GM23338 (cell line): Measurements from ENCODE around the gene GPR78. TPM values are rescaled to one million over a fixed set of nuclear protein-coding genes. Genes with fewer than 3 reads are reported as not detected.

ENCODE experiments used
- ATAC-seq: fragments of 200-7000 bp; cut with Tn5 transposase; 3 replicates; pipeline ENCODE4 v1.9.1; 2020
- DNase-seq: peaks from one replicate; pipeline ENCODE4 v3.0.0-alpha.2; 2015; ENCODE audit warnings: low spot score
- H2AFZ ChIP-seq: fragments of 200-600 bp; sonication (generic); 2 replicates; pipeline ENCODE4 v1.8.0; 2016; ENCODE audit warnings: antibody characterized with exemption, mild to moderate bottlenecking, moderate library complexity
- H3F3A ChIP-seq: fragments of 200-600 bp; sonication (generic); replicated peaks from 2 replicates; pipeline ENCODE4 v1.8.0; 2017; ENCODE audit warnings: antibody characterized with exemption, mixed run types, low read depth
- H3K27ac ChIP-seq: fragments of 200-600 bp; sonication (generic); 2 replicates; pipeline ENCODE4 v1.6.1; 2016; ENCODE audit warnings: low read depth
- H3K27me3 ChIP-seq: fragments of 200-600 bp; sonication (generic); 2 replicates; pipeline ENCODE4 v1.8.0; 2016; ENCODE audit warnings: mild to moderate bottlenecking, mixed run types, moderate library complexity; ENCODE audit not compliant: insufficient read depth
- H3K36me3 ChIP-seq: fragments of 200-600 bp; sonication (generic); 2 replicates; pipeline ENCODE4 v1.8.0; 2016; ENCODE audit warnings: mild to moderate bottlenecking; ENCODE audit not compliant: insufficient read depth
- H3K4me1 ChIP-seq: fragments of 200-600 bp; sonication (generic); 2 replicates; pipeline ENCODE4 v1.8.0; 2016; ENCODE audit warnings: mild to moderate bottlenecking, moderate library complexity; ENCODE audit not compliant: insufficient read depth
- H3K4me2 ChIP-seq: fragments of 200-600 bp; sonication (generic); 2 replicates; pipeline ENCODE4 v1.7.1; 2017; ENCODE audit warnings: mixed run types
- H3K4me3 ChIP-seq: fragments of 200-600 bp; sonication (generic); 2 replicates; pipeline ENCODE4 v1.6.1; 2016; ENCODE audit warnings: mixed run types
- H3K79me2 ChIP-seq: fragments of 200-600 bp; sonication (generic); replicated peaks from 2 replicates; pipeline ENCODE4 v1.8.0; 2017; ENCODE audit warnings: mild to moderate bottlenecking; ENCODE audit not compliant: insufficient read depth
- H3K9me2 ChIP-seq: fragments of 200-600 bp; sonication (generic); 2 replicates; pipeline ENCODE4 v1.8.0; 2017; ENCODE audit not compliant: insufficient read depth
- H4K20me1 ChIP-seq: fragments of 200-600 bp; sonication (generic); replicated peaks from 2 replicates; pipeline ENCODE4 v1.8.0; 2017; ENCODE audit warnings: mild to moderate bottlenecking; ENCODE audit not compliant: insufficient read depth
- H3K27ac Mint-ChIP-seq: 2 replicates; pipeline ENCODE4 v1.8.0; 2020; ENCODE audit warnings: inconsistent platforms, mild to moderate bottlenecking, moderate library complexity, mixed read lengths
- H3K27me3 Mint-ChIP-seq: 3 replicates; pipeline ENCODE4 v1.8.0; 2022; ENCODE audit warnings: low read depth, mild to moderate bottlenecking, moderate library complexity, mixed read lengths, inconsistent platforms; ENCODE audit not compliant: insufficient read depth, poor library complexity
- H3K36me3 Mint-ChIP-seq: 3 replicates; pipeline ENCODE4 v1.8.0; 2021; ENCODE audit warnings: low read depth, mild to moderate bottlenecking, inconsistent platforms, moderate library complexity, mixed read lengths
- H3K4me1 Mint-ChIP-seq: 3 replicates; pipeline ENCODE4 v1.8.0; 2020; ENCODE audit warnings: mild to moderate bottlenecking, inconsistent platforms, mixed read lengths
- H3K4me3 Mint-ChIP-seq: 3 replicates; pipeline ENCODE4 v1.8.0; 2021; ENCODE audit warnings: moderate library complexity, mild to moderate bottlenecking, inconsistent platforms, mixed read lengths
- H3K9me3 Mint-ChIP-seq: 3 replicates; pipeline ENCODE4 v1.8.0; 2020; ENCODE audit warnings: moderate library complexity, mild to moderate bottlenecking, inconsistent platforms, mixed read lengths
- CREB1 ChIP-seq: fragments of 250-450 bp; sonication (Bioruptor Pico); IDR thresholded peaks from 2 replicates; pipeline ENCODE4 v1.5.0; 2020; ENCODE audit warnings: low read depth, mild to moderate bottlenecking, moderate library complexity
- EZH2 ChIP-seq: fragments of 200-600 bp; sonication (generic); IDR thresholded peaks from one replicate; pipeline ENCODE4 v1.8.0; 2017; ENCODE audit warnings: antibody characterized with exemption, mild to moderate bottlenecking, low read depth; ENCODE audit not compliant: unreplicated experiment
- JUNB ChIP-seq: IDR thresholded peaks from one replicate; pipeline ENCODE4 v1.6.1; 2016; ENCODE audit warnings: antibody characterized with exemption; ENCODE audit not compliant: unreplicated experiment
- NANOG ChIP-seq: IDR thresholded peaks from 2 replicates; pipeline ENCODE4 v1.6.1; 2016; ENCODE audit warnings: antibody characterized with exemption, borderline replicate concordance
- STAT1 ChIP-seq: IDR thresholded peaks from one replicate; pipeline ENCODE4 v1.6.1; 2016; ENCODE audit warnings: antibody characterized with exemption; ENCODE audit not compliant: unreplicated experiment
- ZNF114 ChIP-seq: fragments of 250-450 bp; sonication (Bioruptor Pico); IDR thresholded peaks from 2 replicates; pipeline ENCODE4 v1.5.0; 2020; ENCODE audit warnings: mild to moderate bottlenecking, moderate library complexity
- ZNF462 ChIP-seq: fragments of 250-450 bp; sonication (Bioruptor Pico); IDR thresholded peaks from 2 replicates; pipeline ENCODE4 v1.5.0; 2020; ENCODE audit warnings: mild to moderate bottlenecking, moderate library complexity
- polyA plus RNA-seq: library from polyadenylated mRNA; unstranded; fragments of >200 nt; fragmentation: Nextera tagmentation; extraction: Ambion mirVana; gene quantifications from 2 replicates; pipeline ENCODE4 v1.2.1, GENCODE V29; 2016
- total RNA-seq: library from RNA; depleted of rRNA; stranded (reverse); fragments of >200 nt; shearing (Covaris generic); gene quantifications from 2 replicates; pipeline ENCODE4 v1.2.3, GENCODE V29; 2014

Gene GPR78
- total and polyA plus RNA-seq, 2 experiments from 2014 or later, result 0.82 to 2.7 TPM

- Histone ChIP-seq H3K27ac (no peak overlapping the region), H3K9me2 (0 out of 2 replicates have a peak, but pooled peaks cover 5% of the 10 kb centered on the region), H3K36me3 (no peaks in the 10 kb centered on the region; the same call in 1 of the 2 replicates), H3F3A (no peaks in the 10 kb centered on the region), H3K4me3 (no peak overlapping the region), H2AFZ (no peak overlapping the region), H3K4me2 (no peak overlapping the region), H3K4me1 (peaks cover 2% of the 10 kb centered on the region), H3K27me3 (no peaks in the 10 kb centered on the region), H3K79me2 (no peaks in the 10 kb centered on the region), H4K20me1 (no peaks in the 10 kb centered on the region)
- ATAC-seq (no peak), DNase-seq (no peak)
- peaks cover 7% of the 10 kb centered on the region; the same call in 1 of the 3 replicates for H3K36me3 Mint-ChIP-seq
- H3K27ac Mint-ChIP-seq, result no peak overlapping the region
- H3K4me3 Mint-ChIP-seq, result no peak overlapping the region
- peaks cover 8% of the 10 kb centered on the region for H3K27me3 Mint-ChIP-seq
- H3K9me3 Mint-ChIP-seq, result peaks cover 9% of the 10 kb centered on the region
- H3K4me1 Mint-ChIP-seq, result peaks cover 11% of the 10 kb centered on the region
- TF ChIP-seq JUNB, result no peak
- TF ChIP-seq ZNF462 (CRISPR knock-in tag), result no peak
- TF ChIP-seq CREB1, result no peak
Measured at GRCh38 chr4:8539661-8540060, 40.5 kb upstream of the GPR78 start.

DNA sequence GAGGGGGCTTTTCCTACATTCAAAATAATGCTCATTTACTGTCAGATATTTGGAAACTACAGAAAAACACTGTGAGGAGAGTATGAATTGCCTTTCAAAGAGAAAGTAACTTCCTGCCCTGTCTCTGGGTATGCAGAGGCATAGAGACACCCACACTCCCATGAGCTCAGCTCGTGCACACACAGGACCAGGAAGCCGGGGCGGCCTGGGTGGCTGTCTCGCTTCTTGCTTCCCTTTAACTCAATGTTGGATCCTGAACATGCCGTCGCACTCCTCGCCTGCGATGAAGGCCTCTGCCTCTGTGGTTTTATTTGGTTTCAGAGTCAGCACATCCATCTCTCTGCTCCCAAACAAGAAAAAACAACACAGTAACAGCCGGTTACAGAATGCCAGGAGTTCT is 40.1 kb upstream of the GPR78 start:
- Histone ChIP-seq H3K4me1 (no peaks in the 10 kb centered on the region; the same call in 1 of the 2 replicates), H3F3A (no peaks in the 10 kb centered on the region), H3K27ac (no peak overlapping the region), H3K4me3 (no peak overlapping the region), H3K36me3 (no peaks in the 10 kb centered on the region; the same call in 1 of the 2 replicates), H3K9me2 (0 out of 2 replicates have a peak, but pooled peaks cover 5% of the 10 kb centered on the region), H3K27me3 (no peaks in the 10 kb centered on the region), H3K4me2 (no peak overlapping the region), H2AFZ (no peak overlapping the region), H3K79me2 (no peaks in the 10 kb centered on the region), H4K20me1 (no peaks in the 10 kb centered on the region)
- Mint-ChIP-seq H3K27me3 (peaks cover 7% of the 10 kb centered on the region), H3K36me3 (peaks cover 5% of the 10 kb centered on the region; the same call in 1 of the 3 replicates), H3K4me3 (no peak overlapping the region), H3K4me1 (peaks cover 9% of the 10 kb centered on the region), H3K27ac (no peak overlapping the region), H3K9me3 (peaks cover 5% of the 10 kb centered on the region)
- DNase-seq (no peak), ATAC-seq (no peak)
- TF ChIP-seq ZNF462 (CRISPR knock-in tag) (no peak), STAT1 (no peak), NANOG (no peak), EZH2 (no peak), ZNF114 (CRISPR knock-in tag) (no peak)
